K562 (cell line): ENCODE measurements around the gene C1orf50. TPM values are rescaled to one million over a fixed set of nuclear protein-coding genes. Genes with fewer than 3 reads are reported as not detected.

Experiments
- ATAC-seq: fragments of 200-7000 bp; cut with Tn5 transposase; 3 replicates; pipeline ENCODE4 v1.9.1; 2020; ENCODE audit warnings: moderate library complexity
- BruUV-seq: library from RNA; stranded (reverse); fragments of 400-500 nt; replicated peaks from 2 replicates; lab custom pipeline; 2021; lab: Mats Ljungman, UMichigan
- CTCF ChIA-PET: fragments of 300-600 bp; formaldehyde crosslinking; extraction: SDS; loops from one replicate; lab custom pipeline; 2021; ENCODE audit warnings: low intra/inter-chr PET ratio; lab: Yijun Ruan, JAX
- POLR2A ChIA-PET: fragments of 300-600, 350-650 bp; sonication (Branson Sonifier 250); formaldehyde crosslinking; extraction: SDS; loops from one replicate; lab custom pipeline; 2021; ENCODE audit warnings: antibody characterized with exemption, inconsistent platforms; lab: Yijun Ruan, JAX
- DNase-seq, 4 experiments: peaks; one replicate each; pipeline versions ENCODE4 v3.0.0 to v3.0.0-alpha.2; 2011 to 2018; ENCODE audit warnings: low spot score in 3 of 4, mixed read lengths in 3 of 4; ENCODE audit errors: extremely low read depth in 1 of 4
- FAIRE-seq: peaks from 2 replicates; lab custom pipeline; 2011; peaks lifted over from hg19 to GRCh38; lab: Jason Lieb, UNC
- H2AFZ ChIP-seq: 2 replicates; pipeline ENCODE4 v1.6.0; 2011; ENCODE audit warnings: low read depth, low read length, control low read depth, inconsistent platforms
- H3K27ac ChIP-seq: fragments of 200-600 bp; 3 replicates; pipeline ENCODE4 v1.8.0; 2011; ENCODE audit warnings: low read depth, mild to moderate bottlenecking, control low read depth, inconsistent platforms, low read length, moderate library complexity, mixed read lengths; ENCODE audit errors: extremely low read depth
- H3K27me3 ChIP-seq, 2 experiments: fragments of 300-600 bp in 1 of 2; 2 replicates in 1 of 2; 3 replicates in 1 of 2; pipeline versions ENCODE4 v1.6.0 to v1.8.0; 2011; ENCODE audit warnings: inconsistent platforms in 2 of 2, low read length in 2 of 2, mild to moderate bottlenecking in 1 of 2, mixed read lengths in 1 of 2, moderate library complexity in 1 of 2; ENCODE audit not compliant: control insufficient read depth in 2 of 2, insufficient read depth in 2 of 2
- H3K36me3 ChIP-seq: fragments of 300-600 bp; 3 replicates; pipeline ENCODE4 v1.8.0; 2011; ENCODE audit warnings: mild to moderate bottlenecking, low read length, inconsistent platforms; ENCODE audit not compliant: control insufficient read depth, insufficient read depth
- H3K4me1 ChIP-seq, 2 experiments: fragments of 200-600 bp in 1 of 2; replicated peaks in 1 of 2; 2 replicates in 1 of 2; 3 replicates in 1 of 2; pipeline versions ENCODE4 v1.5.1 to v1.8.0; 2011; ENCODE audit warnings: inconsistent platforms in 2 of 2, low read length in 2 of 2, mild to moderate bottlenecking in 1 of 2, mixed read lengths in 1 of 2, moderate library complexity in 1 of 2; ENCODE audit not compliant: control insufficient read depth in 2 of 2, insufficient read depth in 2 of 2
- H3K4me2 ChIP-seq: 2 replicates; pipeline ENCODE4 v1.6.1; 2011; ENCODE audit warnings: low read length, control low read depth, inconsistent platforms, mixed read lengths; ENCODE audit not compliant: insufficient read depth
- H3K4me3 ChIP-seq: fragments of 200-600 bp; sonication (generic), shearing (Covaris generic); 2 replicates; pipeline ENCODE4 v1.5.1; 2016; ENCODE audit warnings: control low read depth, inconsistent platforms
- H3K79me2 ChIP-seq: fragments of 200-600 bp; 3 replicates; pipeline ENCODE4 v1.8.0; 2011; ENCODE audit warnings: low read length, inconsistent platforms; ENCODE audit not compliant: control insufficient read depth, insufficient read depth
- H3K9ac ChIP-seq, 2 experiments: 2 replicates each; pipeline versions ENCODE4 v1.6.0 to v1.6.1; 2011; ENCODE audit warnings: low read depth in 2 of 2, low read length in 2 of 2, control low read depth in 1 of 2, inconsistent platforms in 1 of 2, mild to moderate bottlenecking in 1 of 2, mixed read lengths in 1 of 2; ENCODE audit not compliant: insufficient read depth in 1 of 2
- H3K9me1 ChIP-seq: one replicate; pipeline ENCODE4 v1.6.0; 2011; ENCODE audit warnings: inconsistent platforms, mild to moderate bottlenecking, low read length, moderate library complexity; ENCODE audit not compliant: control insufficient read depth, insufficient read depth
- H3K9me3 ChIP-seq: replicated peaks from 2 replicates; pipeline ENCODE4 v1.5.1; 2011; ENCODE audit warnings: low read depth, low read length, inconsistent platforms; ENCODE audit not compliant: control insufficient read depth, insufficient read depth
- H4K20me1 ChIP-seq: replicated peaks from 2 replicates; pipeline ENCODE4 v1.6.1; 2011; ENCODE audit warnings: low read length, inconsistent platforms, mixed read lengths; ENCODE audit not compliant: control insufficient read depth, insufficient read depth
- AFF4 ChIP-seq: sonication (generic); formaldehyde crosslinking; IDR thresholded peaks from 2 replicates; pipeline ENCODE4 v1.8.0; 2023; ENCODE audit warnings: mild to moderate bottlenecking, missing genetic modification reagents
- ARHGAP35 ChIP-seq: fragments of 450-650 bp; IDR thresholded peaks from 2 replicates; pipeline ENCODE4 v1.6.1; 2018; ENCODE audit not compliant: partially characterized antibody
- HMBOX1 ChIP-seq: sonication (generic); IDR thresholded peaks from 2 replicates; pipeline ENCODE4 v1.6.1; 2016
- HMG20A ChIP-seq: fragments of 450-650 bp; formaldehyde crosslinking; conservative IDR thresholded peaks from 2 replicates; pipeline ENCODE4 v1.4.0; 2020; ENCODE audit warnings: mild to moderate bottlenecking, mixed read lengths
- JUN ChIP-seq, 2 experiments: sonication (generic) in 1 of 2; formaldehyde crosslinking in 1 of 2; IDR thresholded peaks; 2 replicates each; pipeline versions ENCODE4 v1.6.1 to v1.8.0; 2012 to 2022; ENCODE audit warnings: borderline replicate concordance in 2 of 2, mild to moderate bottlenecking in 2 of 2, improper control_type of control experiment in 1 of 2, low read depth in 1 of 2, low read length in 1 of 2, missing genetic modification reagents in 1 of 2
- MCM2 ChIP-seq: fragments of 450-650 bp; IDR thresholded peaks from 2 replicates; pipeline ENCODE4 v1.6.1; 2017; ENCODE audit warnings: low read depth, mild to moderate bottlenecking
- MEF2A ChIP-seq: IDR thresholded peaks from 2 replicates; pipeline ENCODE4 v1.6.1; 2011; ENCODE audit warnings: low read depth, mild to moderate bottlenecking, low read length, moderate library complexity; ENCODE audit not compliant: control insufficient read depth
- NEUROD1 ChIP-seq: fragments of 150-350 bp; IDR thresholded peaks from 2 replicates; pipeline ENCODE4 v1.6.1; 2014; ENCODE audit warnings: borderline replicate concordance, low read length, low read depth; ENCODE audit not compliant: partially characterized antibody
- NFIC ChIP-seq: fragments of 450-650 bp; IDR thresholded peaks from 2 replicates; pipeline ENCODE4 v1.6.1; 2017; ENCODE audit warnings: mild to moderate bottlenecking, inconsistent platforms
- PCBP2 ChIP-seq: fragments of 200-400 bp; formaldehyde crosslinking; IDR thresholded peaks from 2 replicates; pipeline ENCODE4 v1.6.1; 2018; ENCODE audit warnings: low read length, low read depth, mild to moderate bottlenecking, moderate library complexity; ENCODE audit not compliant: poor library complexity, severe bottlenecking
- RBBP5 ChIP-seq: fragments of 200-600 bp; sonication (generic); IDR thresholded peaks from 2 replicates; pipeline ENCODE4 v1.6.1; 2012; ENCODE audit warnings: borderline replicate concordance, mild to moderate bottlenecking, low read length, control low read depth, inconsistent platforms; ENCODE audit not compliant: insufficient read depth, poor library complexity, severe bottlenecking
- TEAD1 ChIP-seq, 2 experiments: fragments of 450-650 bp in 1 of 2; sonication (generic) in 1 of 2; formaldehyde crosslinking; IDR thresholded peaks; 2 replicates each; pipeline versions ENCODE4 v1.4.0 to v1.8.0; 2020 to 2022; ENCODE audit warnings: mild to moderate bottlenecking in 2 of 2, missing genetic modification reagents in 1 of 2
- TEAD4 ChIP-seq, 2 experiments: sonication (generic) in 1 of 2; formaldehyde crosslinking in 1 of 2; IDR thresholded peaks; 2 replicates each; pipeline versions ENCODE4 v1.6.1 to v1.8.0; 2012 to 2022; ENCODE audit warnings: borderline replicate concordance in 1 of 2, inconsistent platforms in 1 of 2, low read length in 1 of 2, mild to moderate bottlenecking in 1 of 2, missing genetic modification reagents in 1 of 2
- ZNF3 ChIP-seq: fragments of 250-450 bp; sonication (Bioruptor Pico); IDR thresholded peaks from 2 replicates; pipeline ENCODE4 v1.5.0; 2021; ENCODE audit warnings: mild to moderate bottlenecking, moderate library complexity
- ZNF717 ChIP-seq: fragments of 250-450 bp; sonication (Bioruptor Pico); IDR thresholded peaks from 2 replicates; pipeline ENCODE4 v1.5.0; 2021
- WGBS: fragments of 100-300 bp; shearing (Covaris generic); methylation state at CpG from one replicate; pipeline ENCODE4 v1.1.6; 2016; ENCODE audit warnings: low coverage, mixed read lengths; ENCODE audit not compliant: insufficient coverage; ENCODE audit errors: missing lambda C conversion rate; 5-methylcytosine and 5-hydroxymethylcytosine counted together
- in situ Hi-C: fragments of 300-500 bp; cut with MboI; formaldehyde crosslinking; loops from 4 replicates; pipeline ENCODE4 v1.15.0; 2018; ENCODE audit warnings: inconsistent platforms, mixed read lengths
- intact Hi-C: fragments of 100-400 bp; cut with micrococcal nuclease; formaldehyde crosslinking; loops from 2 replicates; pipeline ENCODE4 v1.14.2; 2022
- polyA plus RNA-seq, 8 experiments: library from polyadenylated mRNA; depleted of rRNA in 4 of 8; stranded (reverse) in 5 of 8; unstranded in 3 of 8; fragments of >200 nt; fragmentation: Nextera tagmentation in 2 of 8; fragmentation: Illumina TruSeq in 1 of 8; extraction: Ambion mirVana in 2 of 8; extraction: Trizol in 1 of 8; gene quantifications; 2 replicates each; pipeline versions ENCODE4 v1.2.1 to v1.2.3, GENCODE V29; 2011 to 2014; ENCODE audit warnings: inconsistent platforms in 1 of 8, missing spikeins in 1 of 8
- total RNA-seq, 7 experiments: library from RNA; depleted of rRNA in 6 of 7; stranded (reverse); fragments of >200 nt in 6 of 7; fragmentation: Illumina TruSeq in 2 of 7; extraction: Trizol in 2 of 7; gene quantifications; 2 replicates each; pipeline versions ENCODE4 v1.2.1 to v1.2.3, GENCODE V29; 2011 to 2021; ENCODE audit warnings: low replicate concordance in 1 of 7

The C1orf50 gene
- total and polyA plus RNA-seq, 9 of the 15 experiments (the other 6 are each of a cell fraction or from before 2014, with no cell fraction given), result 0.55 to 13.9 (median 5.2) TPM

GRCh38 chr1:42817976-42818375 lies 50.9 kb downstream of the C1orf50 start:
- DNase-seq, result no peak
- in situ Hi-C loops (no loop called here), intact Hi-C loops (loop anchor here (1.0 kb wide), 1 partner anchor 7 kb away; no protein-coding TSS in a partner anchor)
- no peak for ATAC-seq
- Histone ChIP-seq H3K79me2 (peaks cover 38% of the 10 kb centered on the region), H3K4me1 (peaks cover 16 to 43% of the 10 kb centered on the region in 2 experiments), H4K20me1 (no peaks in the 10 kb centered on the region), H3K4me2 (peak overlapping the region; percentile 87), H3K27ac (peak overlapping the region; percentile 99), H3K9me3 (no peaks in the 10 kb centered on the region), H3K36me3 (peaks cover 8% of the 10 kb centered on the region; the same call in 2 of the 3 replicates), H3K27me3 (no peaks in the 10 kb centered on the region), H2AFZ (peak overlapping the region; percentile 83), H3K4me3 (peak overlapping the region; percentile 79), H3K9me1 (no peaks in the 10 kb centered on the region), H3K9ac (peak overlapping the region in 1 of 2 experiments; percentile 74; a peak in 2 of 4 replicates)
- BruUV-seq, result no TSS peak
- ChIA-PET POLR2A (interaction anchor here (1.0 to 8.7 kb wide), 8 partner anchors 10 to 136 kb away, joined by 3 to 76 read pairs (median 4); partner anchors contain the start of genes C1orf50, P3H1 and ZNF691), CTCF (no interaction called here)
- WGBS, result 40% methylated on average over 3 of the region's 3 CpGs
- peak; percentile 6 for FAIRE-seq
- TF ChIP-seq HMG20A (CRISPR knock-in tag) (no peak), AFF4 (no peak), HMBOX1 (peak; percentile 12; the same call in 1 of the 2 replicates), MCM2 (no peak), NFIC (no peak), TEAD1 (CRISPR knock-in tag; IDR thresholded peaks at IDR 0.05) (no peak), JUN (IDR thresholded peaks at IDR 0.05; ENCODE audit: borderline replicate concordance, low read depth, low read length) (no peak), JUN (CRISPR knock-in tag; IDR thresholded peaks at IDR 0.05; ENCODE audit: borderline replicate concordance) (no peak), PCBP2 (no peak), NEUROD1 (no peak), ZNF717 (no peak), RBBP5 (peak; percentile 7), ZNF3 (CRISPR knock-in tag) (no peak), ARHGAP35 (no peak), TEAD4 (IDR thresholded peaks at IDR 0.05; ENCODE audit: low read length) (no peak), TEAD4 (CRISPR knock-in tag; IDR thresholded peaks at IDR 0.05; ENCODE audit: borderline replicate concordance) (no peak), MEF2A (no peak)
